ENCODE results near the gene CBS. TPM values are rescaled to one million over a fixed set of nuclear protein-coding genes. Genes with fewer than 3 reads are reported as not detected.
"Not testable (repeated sequence)": the region's sequence is repeated elsewhere in the genome, so short reads cannot be mapped to it uniquely, and the experiment has no call there.

The CBS gene
- total RNA-seq, 1 experiment from 2014 or later = 9.8 TPM

DNA sequence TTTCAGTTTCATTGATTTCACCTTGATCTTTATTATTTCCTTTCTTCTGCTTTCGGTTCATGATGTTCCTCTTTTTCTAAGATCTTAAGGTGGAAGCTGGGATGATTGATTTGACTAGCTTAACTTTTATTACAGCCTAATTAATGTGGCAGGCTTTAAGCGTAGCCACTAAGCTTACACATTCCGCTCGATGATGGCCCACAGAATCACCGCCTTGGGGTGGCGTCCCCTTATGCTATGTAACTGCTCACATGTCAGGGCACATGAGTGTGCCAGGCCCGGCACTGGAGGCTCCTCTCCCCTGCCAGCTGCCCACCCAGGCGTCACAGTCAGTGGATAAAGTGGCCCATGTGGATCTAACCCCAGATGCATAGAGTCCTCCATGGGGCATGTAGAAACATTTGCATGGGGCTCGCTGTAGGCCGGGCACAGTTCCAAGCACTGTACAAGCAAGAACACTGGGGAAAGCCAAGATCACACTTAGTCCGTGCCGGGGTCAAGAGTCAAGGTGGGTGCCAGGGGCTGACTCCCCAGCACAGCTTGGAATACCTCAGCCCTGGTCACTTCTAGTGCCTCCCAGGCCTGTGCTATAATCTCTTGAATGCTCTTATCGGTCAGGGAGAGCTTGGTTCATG lies 59.6 kb downstream of the CBS start:
- H3K4me3 ChIP-seq = no peak overlapping the region
- peaks cover 63% of the 10 kb centered on the region for H3K36me3 ChIP-seq

DNA sequence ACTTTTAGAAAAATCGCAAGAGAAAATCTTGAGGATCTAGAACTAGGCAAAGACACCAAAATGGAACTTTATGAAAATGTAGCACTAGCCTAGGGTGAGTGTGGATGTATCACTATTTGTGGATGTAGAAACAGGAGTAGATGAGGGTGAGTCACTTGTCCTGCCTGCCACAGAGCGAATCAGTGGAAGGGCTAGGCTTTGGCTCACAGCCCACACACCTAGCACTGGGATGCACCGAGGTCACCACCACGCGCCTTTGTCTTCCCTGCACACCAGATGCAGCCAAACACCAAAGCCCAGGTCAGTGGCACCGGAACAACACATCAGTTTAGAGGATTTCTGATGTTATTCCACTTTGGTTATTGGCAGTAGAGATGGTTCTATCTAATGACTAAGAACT lies 63.0 kb downstream of the CBS start:
- no peak for DNase-seq
- Histone ChIP-seq H3K36me3 (peaks cover 69% of the 10 kb centered on the region), H3K27me3 (no peaks in the 10 kb centered on the region), H3K4me3 (no peak overlapping the region), H3K9me3 (no peaks in the 10 kb centered on the region)

More for the DNA sequence above, 59.6 kb downstream of the CBS start:
- Histone ChIP-seq H3K9me3 (no peaks in the 10 kb centered on the region), H3K27me3 (no peaks in the 10 kb centered on the region)
- DNase-seq = no peak

DNA sequence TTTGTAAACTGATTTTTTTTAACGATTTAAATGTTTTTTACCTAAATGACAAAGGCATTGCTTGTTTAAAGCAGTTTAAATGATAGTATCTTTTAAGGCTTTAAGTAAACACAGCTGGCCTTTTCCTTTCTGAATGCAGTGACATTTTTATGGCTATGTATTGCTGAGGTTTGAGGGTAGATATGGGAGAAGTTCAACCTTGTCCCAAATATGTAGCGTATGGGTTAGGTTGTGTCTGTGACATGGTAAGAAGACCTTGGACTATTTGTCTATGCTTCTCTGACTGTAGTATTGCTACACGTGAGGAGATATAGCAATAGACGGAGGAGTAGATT lies 68.8 kb downstream of the CBS start:
- Histone ChIP-seq H3K27me3 (no peaks in the 10 kb centered on the region), H3K36me3 (peaks cover 53% of the 10 kb centered on the region), H3K9me3 (no peaks in the 10 kb centered on the region), H3K4me3 (no peak overlapping the region)
- DNase-seq = no peak

DNA sequence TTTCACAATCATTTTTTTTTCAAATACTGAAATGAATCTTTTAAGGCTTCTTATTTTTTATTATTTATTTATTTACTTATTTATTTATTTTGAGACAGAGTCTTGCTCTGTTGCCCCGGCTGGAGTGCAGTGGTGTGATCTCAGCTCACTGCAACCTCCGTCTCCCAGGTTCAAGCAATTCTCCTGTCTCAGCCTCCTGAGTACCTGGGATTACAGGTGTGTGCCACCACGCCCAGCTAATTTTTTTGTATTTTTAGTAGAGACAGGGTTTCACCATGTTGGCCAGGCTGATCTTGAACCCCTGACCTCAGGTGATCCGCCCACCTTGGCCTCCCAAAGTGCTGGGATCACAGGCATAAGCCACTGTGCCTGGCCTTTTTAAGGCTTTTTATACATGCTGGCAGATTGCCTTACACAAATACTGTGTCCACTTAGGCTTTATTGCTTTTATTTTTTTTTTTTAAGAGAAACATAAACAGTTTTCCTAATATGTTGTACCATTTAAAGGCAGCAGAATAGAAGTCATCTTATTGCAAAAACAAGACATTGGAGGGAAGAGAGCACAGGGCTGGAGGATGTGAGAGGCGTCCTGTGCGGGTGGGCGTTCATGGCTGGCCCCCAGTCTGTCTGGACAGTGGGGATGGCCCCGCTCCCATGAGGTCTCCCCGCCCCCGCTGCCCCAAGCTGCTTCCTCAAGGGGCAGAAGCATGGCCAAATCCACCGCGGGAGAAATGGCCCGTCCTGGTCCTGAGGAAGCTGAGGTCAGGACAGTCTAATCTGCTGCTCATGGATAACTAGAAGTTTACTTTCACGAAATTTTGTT lies 69.4 kb downstream of the CBS start:
- H3K4me3 ChIP-seq, H3K27me3 ChIP-seq, DNase-seq, H3K9me3 ChIP-seq: not testable (repeated sequence)
- peaks cover 47% of the 10 kb centered on the region for H3K36me3 ChIP-seq

DNA sequence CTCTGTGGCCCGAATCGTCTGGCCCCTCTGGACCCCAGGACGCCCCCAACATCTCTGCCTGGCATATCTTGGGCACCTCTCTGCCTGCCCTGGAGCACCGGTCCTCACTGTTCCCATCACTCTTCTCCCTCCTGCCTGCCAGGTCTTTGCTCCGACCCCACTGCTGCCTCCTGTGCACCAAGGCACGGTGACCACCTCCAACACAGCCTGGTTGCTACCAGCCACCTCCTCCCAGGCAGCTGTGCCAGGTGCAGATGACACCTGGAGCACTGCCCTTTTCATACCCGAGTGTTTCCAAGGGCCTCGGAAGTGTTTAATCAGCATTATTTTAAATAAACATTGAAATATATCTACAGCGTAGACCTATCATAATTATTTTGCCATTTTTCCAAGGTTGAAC lies 70.0 kb downstream of the CBS start:
- Histone ChIP-seq H3K36me3 (peaks cover 45% of the 10 kb centered on the region), H3K4me3 (no peak overlapping the region), H3K9me3 (peaks cover under 1% of the 10 kb centered on the region), H3K27me3 (no peaks in the 10 kb centered on the region)
- no peak for DNase-seq

DNA sequence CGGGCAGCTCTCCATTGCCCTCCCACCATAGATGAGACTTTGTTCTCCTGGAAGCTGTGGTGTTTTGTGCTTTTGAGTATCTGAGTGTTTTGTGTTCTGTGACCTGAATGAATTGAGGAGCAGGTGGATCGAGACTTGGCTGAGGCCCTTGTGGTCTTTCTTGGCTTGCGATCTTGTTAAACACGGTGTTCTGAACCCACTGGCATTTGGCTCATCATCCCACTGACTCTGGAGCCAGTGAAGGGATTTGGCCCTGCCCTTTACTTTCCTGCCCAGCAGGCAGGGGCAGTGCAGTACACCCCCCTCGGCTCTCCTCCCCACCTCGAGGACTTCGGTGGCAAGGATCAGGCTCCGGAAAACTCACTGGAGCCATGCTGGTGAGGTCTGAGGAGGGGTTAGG lies 70.7 kb downstream of the CBS start:
- DNase-seq = no peak
- Histone ChIP-seq H3K27me3 (no peaks in the 10 kb centered on the region), H3K9me3 (peaks cover 8% of the 10 kb centered on the region), H3K36me3 (peaks cover 41% of the 10 kb centered on the region), H3K4me3 (no peak overlapping the region)

Other genes starting within 250 kb of the CBS start
- gene WDR4, start 196.3 kb downstream of the CBS start, total RNA-seq (2014; rRNA removed; shearing (Covaris generic); ENCODE audit: low replicate concordance) = 18.9 and 59.2 TPM in 2 replicates
- gene NDUFV3, start 182.5 kb downstream of the CBS start, total RNA-seq (2014; rRNA removed; shearing (Covaris generic); ENCODE audit: low replicate concordance) = 72.1 and 78.1 TPM in 2 replicates
- gene ERVH48-1, start 150.2 kb downstream of the CBS start, total RNA-seq (2014; rRNA removed; shearing (Covaris generic); ENCODE audit: low replicate concordance) = not detected in 2 replicates
- gene PKNOX1, start 101.3 kb downstream of the CBS start, total RNA-seq (2014; rRNA removed; shearing (Covaris generic); ENCODE audit: low replicate concordance) = 29.6 and 35.9 TPM in 2 replicates
- 193 and 198 TPM in 2 replicates for gene U2AF1, start 31.7 kb upstream of the CBS start, total RNA-seq (2014; rRNA removed; shearing (Covaris generic); ENCODE audit: low replicate concordance)
- not detected in 2 replicates for gene CRYAA, start 93.2 kb upstream of the CBS start, total RNA-seq (2014; rRNA removed; shearing (Covaris generic); ENCODE audit: low replicate concordance)